Colonic mucosa (tissue), 4 donors: ENCODE results near the gene CDC42BPB. TPM values are rescaled to one million over a fixed set of nuclear protein-coding genes. Genes with fewer than 3 reads are reported as not detected.

Experiments
- DNase-seq: peaks from one replicate; pipeline ENCODE4 v3.0.0-alpha.2; 2020
- H3K27ac ChIP-seq: fragments of 200-600 bp; one replicate; pipeline ENCODE4 v1.8.0; 2021
- H3K27me3 ChIP-seq: fragments of 200-600 bp; one replicate; pipeline ENCODE4 v1.8.0; 2021
- H3K36me3 ChIP-seq: fragments of 200-600 bp; one replicate; pipeline ENCODE4 v1.8.0; 2021
- H3K4me1 ChIP-seq: fragments of 200-600 bp; one replicate; pipeline ENCODE4 v1.8.0; 2021; ENCODE audit warnings: mild to moderate bottlenecking
- H3K4me3 ChIP-seq: fragments of 200-600 bp; one replicate; pipeline ENCODE4 v1.8.0; 2021
- H3K9ac ChIP-seq, 2 donors: one replicate each; pipeline ENCODE4 v1.7.0; 2013; ENCODE audit warnings: control low read depth in 2 of 2, low read depth in 2 of 2, low read length in 2 of 2
- H3K9me3 ChIP-seq: fragments of 200-600 bp; one replicate; pipeline ENCODE4 v1.8.0; 2021
- CTCF ChIP-seq: fragments of 200-600 bp; IDR thresholded peaks from one replicate; pipeline ENCODE4 v1.8.0; 2022; ENCODE audit warnings: antibody characterized with exemption, mild to moderate bottlenecking
- intact Hi-C: fragments of 100-400 bp; cut with DNase I; formaldehyde crosslinking; loops from one replicate; pipeline ENCODE4 v1.14.1; 2022
- total RNA-seq, 2 donors: library from RNA; stranded (reverse); fragmentation: NEBNext Ultra II Directional in 1 of 2; extraction: Animal tissue kit (Norgen Biotek cat#: 25700) in 1 of 2; gene quantifications; one replicate each; pipeline ENCODE4 v1.2.1, GENCODE V29; 2021
- donor health status: healthy.
- donor health status: DM: no; HTN: no; CAD: no.
- donor health status: DM: no; HTN: no; CAD: no.

Gene CDC42BPB
- total RNA-seq, 2 donors from 2014 or later = 67.9 to 83.8 TPM

GRCh38 chr14:102891556-102891955, 165.8 kb downstream of the CDC42BPB start:
- no peaks in the 10 kb centered on the region for H3K36me3 ChIP-seq
- no peak overlapping the region for H3K4me3 ChIP-seq
- no peak for TF ChIP-seq CTCF
- no peaks in the 10 kb centered on the region for H3K9me3 ChIP-seq
- no peak overlapping the region for H3K9ac ChIP-seq
- intact Hi-C loops = no loop called here
- H3K27me3 ChIP-seq = no peaks in the 10 kb centered on the region
- no peaks in the 10 kb centered on the region for H3K4me1 ChIP-seq
- DNase-seq = no peak
- H3K27ac ChIP-seq = no peak overlapping the region

DNA sequence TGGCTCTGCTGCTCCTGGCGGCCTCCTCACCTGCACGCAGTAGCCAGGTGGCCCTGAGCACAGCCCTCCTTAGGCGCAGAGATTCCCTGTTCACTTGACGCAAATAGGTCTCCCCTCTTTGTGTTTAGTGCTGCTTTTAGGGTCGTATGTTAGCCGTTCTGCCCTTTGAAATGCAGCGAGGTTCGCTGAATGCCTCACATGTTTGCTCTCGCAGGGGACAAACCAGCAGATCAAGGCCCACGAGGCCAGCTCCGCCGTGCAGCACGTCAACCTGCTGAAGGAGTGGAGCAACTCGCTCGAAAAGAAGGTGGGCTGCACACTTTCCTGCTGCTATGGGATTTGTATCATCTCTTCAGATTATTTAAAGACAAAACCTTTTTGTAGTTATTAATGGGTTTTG, 166.2 kb downstream of the CDC42BPB start:
- H3K4me3 ChIP-seq = no peak overlapping the region
- H3K4me1 ChIP-seq = no peaks in the 10 kb centered on the region
- no peak overlapping the region for H3K27ac ChIP-seq
- no peak overlapping the region for H3K9ac ChIP-seq
- no peaks in the 10 kb centered on the region for H3K9me3 ChIP-seq
- DNase-seq = no peak
- no peaks in the 10 kb centered on the region for H3K36me3 ChIP-seq
- TF ChIP-seq CTCF = no peak
- intact Hi-C loops = no loop called here
- no peaks in the 10 kb centered on the region for H3K27me3 ChIP-seq

- no peaks in the 10 kb centered on the region for H3K27me3 ChIP-seq
- no peaks in the 10 kb centered on the region for H3K36me3 ChIP-seq
Measured at GRCh38 chr14:102889615-102890014, 167.7 kb downstream of the CDC42BPB start.

DNA sequence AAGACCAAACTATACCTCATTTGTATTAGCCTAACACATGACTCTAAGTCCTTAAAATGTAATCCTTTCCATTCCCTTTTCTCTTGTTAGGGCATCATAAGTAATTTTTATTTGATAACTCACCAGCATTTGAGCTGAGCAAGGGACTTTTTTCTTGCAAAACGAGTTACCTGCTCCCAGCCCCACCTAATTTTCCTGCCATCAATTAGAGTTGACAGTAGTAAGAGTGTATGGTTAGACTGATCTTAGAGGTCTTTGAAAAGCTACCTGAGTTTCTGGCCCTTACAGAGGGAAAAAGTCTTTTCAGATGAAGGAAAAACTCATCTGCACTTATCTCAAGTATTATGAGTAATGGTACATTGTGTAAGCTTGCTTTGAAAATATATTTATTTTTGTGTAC, 168.6 kb downstream of the CDC42BPB start:
- Histone ChIP-seq H3K4me3 (no peak overlapping the region), H3K4me1 (no peaks in the 10 kb centered on the region), H3K9ac (no peak overlapping the region), H3K9me3 (no peaks in the 10 kb centered on the region), H3K36me3 (no peaks in the 10 kb centered on the region), H3K27ac (no peak overlapping the region), H3K27me3 (no peaks in the 10 kb centered on the region)
- intact Hi-C loops = no loop called here
- DNase-seq = no peak
- no peak for TF ChIP-seq CTCF

More at GRCh38 chr14:102889615-102890014, 167.7 kb downstream of the CDC42BPB start:
- no peak overlapping the region for H3K27ac ChIP-seq
- H3K9me3 ChIP-seq = no peaks in the 10 kb centered on the region
- TF ChIP-seq CTCF = no peak
- H3K9ac ChIP-seq = no peak overlapping the region
- no peak for DNase-seq
- intact Hi-C loops = no loop called here
- no peak overlapping the region for H3K4me3 ChIP-seq
- H3K4me1 ChIP-seq = no peaks in the 10 kb centered on the region

- Histone ChIP-seq H3K9ac (no peak overlapping the region), H3K4me3 (no peak overlapping the region), H3K36me3 (no peaks in the 10 kb centered on the region), H3K4me1 (no peaks in the 10 kb centered on the region), H3K9me3 (no peaks in the 10 kb centered on the region), H3K27ac (no peak overlapping the region), H3K27me3 (no peaks in the 10 kb centered on the region)
- no peak for DNase-seq
- intact Hi-C loops = no loop called here
- TF ChIP-seq CTCF = no peak
Measured at GRCh38 chr14:102885737-102886447, 171.5 kb downstream of the CDC42BPB start.
